Neural cell (in vitro differentiated cells): ENCODE results near the gene CTSG. TPM values are rescaled to one million over a fixed set of nuclear protein-coding genes. Genes with fewer than 3 reads are reported as not detected.

Experiments
- H2AFZ ChIP-seq: fragments of 200-600, 300-800 bp; sonication (generic), shearing (Covaris generic); 2 replicates; pipeline ENCODE4 v1.6.0; 2014; ENCODE audit warnings: low read depth, mild to moderate bottlenecking, antibody characterized with exemption, low read length, moderate library complexity
- H3F3A ChIP-seq: fragments of 200-600 bp; shearing (Covaris generic); 2 replicates; pipeline ENCODE4 v1.6.1; 2016; ENCODE audit warnings: mild to moderate bottlenecking, moderate library complexity, mixed read lengths, antibody characterized with exemption, low read length; ENCODE audit not compliant: insufficient read depth, poor library complexity, severe bottlenecking
- H3K27ac ChIP-seq: fragments of 200-600, 300-800 bp; sonication (generic), shearing (Covaris generic); 2 replicates; pipeline ENCODE4 v1.5.1; 2014; ENCODE audit warnings: mild to moderate bottlenecking, low read length, moderate library complexity
- H3K27me3 ChIP-seq: fragments of 300-800, 200-600 bp; sonication (generic), shearing (Covaris generic); 2 replicates; pipeline ENCODE4 v1.6.0; 2014; ENCODE audit warnings: mild to moderate bottlenecking, low read depth, low read length, moderate library complexity; ENCODE audit not compliant: insufficient read depth
- H3K36me3 ChIP-seq: fragments of 300-800, 200-600 bp; sonication (generic), shearing (Covaris generic); 2 replicates; pipeline ENCODE4 v1.5.1; 2014; ENCODE audit warnings: mild to moderate bottlenecking, antibody characterized with exemption, low read length, moderate library complexity; ENCODE audit not compliant: insufficient read depth
- H3K4me2 ChIP-seq: fragments of 300-800, 200-600 bp; sonication (generic), shearing (Covaris generic); 2 replicates; pipeline ENCODE4 v1.6.0; 2014; ENCODE audit warnings: mild to moderate bottlenecking, low read length
- H3K4me3 ChIP-seq: fragments of 300-800, 200-600 bp; sonication (generic), shearing (Covaris generic); 2 replicates; pipeline ENCODE4 v1.5.1; 2014; ENCODE audit warnings: mild to moderate bottlenecking, low read length, moderate library complexity
- H3K79me2 ChIP-seq: fragments of 200-600 bp; shearing (Covaris generic); replicated peaks from 2 replicates; pipeline ENCODE4 v1.6.0; 2014; ENCODE audit warnings: mild to moderate bottlenecking, low read length, moderate library complexity; ENCODE audit not compliant: insufficient read depth
- H3K9ac ChIP-seq: fragments of 300-800, 200-600 bp; sonication (generic), shearing (Covaris generic); 2 replicates; pipeline ENCODE4 v1.6.1; 2016; ENCODE audit warnings: mild to moderate bottlenecking, low read length, mixed read lengths
- H3K9me2 ChIP-seq: fragments of 200-600 bp; shearing (Covaris generic); 2 replicates; pipeline ENCODE4 v1.6.1; 2016; ENCODE audit warnings: mild to moderate bottlenecking, low read length, mixed read lengths; ENCODE audit not compliant: insufficient read depth
- H3K9me3 ChIP-seq: fragments of 200-600, 300-800 bp; sonication (generic), shearing (Covaris generic); 2 replicates; pipeline ENCODE4 v1.6.1; 2016; ENCODE audit warnings: mild to moderate bottlenecking, mixed run types, low read length, moderate library complexity, mixed read lengths
- H4K20me1 ChIP-seq: fragments of 200-600 bp; shearing (Covaris generic); 2 replicates; pipeline ENCODE4 v1.6.1; 2016; ENCODE audit warnings: mild to moderate bottlenecking, mixed run types; ENCODE audit not compliant: insufficient read depth
- CTCF ChIP-seq: fragments of 450-650 bp; IDR thresholded peaks from 2 replicates; pipeline ENCODE4 v1.5.1; 2014; ENCODE audit warnings: antibody characterized with exemption, mild to moderate bottlenecking, moderate library complexity; ENCODE audit not compliant: poor library complexity, severe bottlenecking
- EP300 ChIP-seq: fragments of 450-650 bp; conservative IDR thresholded peaks from 2 replicates; pipeline ENCODE4 v1.6.1; 2014; ENCODE audit warnings: antibody characterized with exemption, mild to moderate bottlenecking, moderate library complexity; ENCODE audit not compliant: poor library complexity, severe bottlenecking
- EZH2 ChIP-seq: fragments of 200-600, 300-800 bp; shearing (Covaris generic), sonication (generic); IDR thresholded peaks from 2 replicates; pipeline ENCODE4 v1.6.1; 2014; ENCODE audit warnings: antibody characterized with exemption, low read length, borderline replicate concordance, mild to moderate bottlenecking; ENCODE audit not compliant: insufficient read depth, poor library complexity, severe bottlenecking
- MXI1 ChIP-seq: fragments of 450-650 bp; conservative IDR thresholded peaks from 2 replicates; pipeline ENCODE4 v1.6.1; 2014; ENCODE audit warnings: antibody characterized with exemption, mild to moderate bottlenecking; ENCODE audit not compliant: poor library complexity, severe bottlenecking
- POLR2AphosphoS5 ChIP-seq: IDR thresholded peaks from 2 replicates; pipeline ENCODE4 v1.6.1; 2012
- RAD21 ChIP-seq: fragments of 450-650 bp; conservative IDR thresholded peaks from 2 replicates; pipeline ENCODE4 v1.6.1; 2014; ENCODE audit warnings: antibody characterized with exemption, mild to moderate bottlenecking, moderate library complexity
- REST ChIP-seq: IDR thresholded peaks from 2 replicates; pipeline ENCODE4 v1.6.1; 2012; ENCODE audit warnings: borderline replicate concordance
- SMC3 ChIP-seq: fragments of 450-650 bp; conservative IDR thresholded peaks from 2 replicates; pipeline ENCODE4 v1.6.1; 2014; ENCODE audit warnings: antibody characterized with exemption, mild to moderate bottlenecking, moderate library complexity; ENCODE audit not compliant: poor library complexity
- TAF1 ChIP-seq: IDR thresholded peaks from 2 replicates; pipeline ENCODE4 v1.6.1; 2012; ENCODE audit warnings: low read depth
- polyA plus RNA-seq: library from polyadenylated mRNA; depleted of rRNA; stranded (reverse); fragments of >200 nt; gene quantifications from 2 replicates; pipeline ENCODE4 v1.2.3, GENCODE V29; 2014

The CTSG gene
- polyA plus RNA-seq, 1 donor from 2014 or later = not detected

- H3K79me2 ChIP-seq = no peaks in the 10 kb centered on the region
- H3K9me3 ChIP-seq = no peaks in the 10 kb centered on the region
- H3K9me2 ChIP-seq = no peaks in the 10 kb centered on the region
- no peaks in the 10 kb centered on the region for H4K20me1 ChIP-seq
- H2AFZ ChIP-seq = no peak overlapping the region
- H3K9ac ChIP-seq = no peak overlapping the region
- no peaks in the 10 kb centered on the region for H3F3A ChIP-seq
- no peak overlapping the region for H3K4me3 ChIP-seq
- no peaks in the 10 kb centered on the region for H3K36me3 ChIP-seq
- no peak overlapping the region for H3K27ac ChIP-seq
- H3K27me3 ChIP-seq = no peaks in the 10 kb centered on the region
- no peak for TF ChIP-seq SMC3
- no peak for TF ChIP-seq POLR2AphosphoS5
- no peak for TF ChIP-seq TAF1
- no peak for TF ChIP-seq CTCF
- TF ChIP-seq RAD21 = no peak
- no peak for TF ChIP-seq EZH2
- TF ChIP-seq EP300 = no peak
- no peak for TF ChIP-seq MXI1
- TF ChIP-seq REST = no peak
- no peak overlapping the region for H3K4me2 ChIP-seq
Observed at GRCh38 chr14:24607081-24607480, 31.0 kb upstream of the CTSG start.

DNA sequence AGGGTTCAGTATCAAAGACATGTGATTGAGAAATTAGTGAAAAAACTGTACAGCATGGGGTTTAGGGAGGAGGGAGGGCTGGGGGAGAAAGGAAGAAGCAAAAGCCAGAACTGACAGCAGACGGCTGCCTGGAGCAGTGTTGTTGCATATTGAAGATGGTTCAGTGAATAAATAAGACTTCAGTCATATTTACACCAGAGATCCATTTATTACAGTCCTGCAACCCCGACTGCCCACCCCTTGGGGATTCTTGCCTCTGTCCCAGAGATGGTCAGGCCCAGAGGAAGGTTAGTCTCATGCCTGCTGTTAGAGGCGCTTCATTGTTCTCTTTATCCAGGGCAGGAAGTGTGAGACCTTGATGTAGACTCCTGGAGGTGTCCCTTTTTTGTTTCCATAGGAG, 30.2 kb upstream of the CTSG start:
- TF ChIP-seq TAF1 = no peak
- TF ChIP-seq EZH2 = no peak
- TF ChIP-seq MXI1 = no peak
- no peak for TF ChIP-seq SMC3
- TF ChIP-seq CTCF = no peak
- no peak for TF ChIP-seq REST
- TF ChIP-seq POLR2AphosphoS5 = no peak
- TF ChIP-seq EP300 = no peak
- TF ChIP-seq RAD21 = no peak
- Histone ChIP-seq H3K4me2 (no peak overlapping the region), H3K4me3 (no peak overlapping the region), H4K20me1 (no peaks in the 10 kb centered on the region), H3K9me2 (no peaks in the 10 kb centered on the region), H3K27ac (no peak overlapping the region), H3K9ac (no peak overlapping the region), H2AFZ (no peak overlapping the region), H3K36me3 (no peaks in the 10 kb centered on the region), H3K27me3 (no peaks in the 10 kb centered on the region), H3F3A (no peaks in the 10 kb centered on the region), H3K9me3 (no peaks in the 10 kb centered on the region), H3K79me2 (no peaks in the 10 kb centered on the region)
